Measurements from ENCODE around the gene ITPKC.

Gene ITPKC

DNA sequence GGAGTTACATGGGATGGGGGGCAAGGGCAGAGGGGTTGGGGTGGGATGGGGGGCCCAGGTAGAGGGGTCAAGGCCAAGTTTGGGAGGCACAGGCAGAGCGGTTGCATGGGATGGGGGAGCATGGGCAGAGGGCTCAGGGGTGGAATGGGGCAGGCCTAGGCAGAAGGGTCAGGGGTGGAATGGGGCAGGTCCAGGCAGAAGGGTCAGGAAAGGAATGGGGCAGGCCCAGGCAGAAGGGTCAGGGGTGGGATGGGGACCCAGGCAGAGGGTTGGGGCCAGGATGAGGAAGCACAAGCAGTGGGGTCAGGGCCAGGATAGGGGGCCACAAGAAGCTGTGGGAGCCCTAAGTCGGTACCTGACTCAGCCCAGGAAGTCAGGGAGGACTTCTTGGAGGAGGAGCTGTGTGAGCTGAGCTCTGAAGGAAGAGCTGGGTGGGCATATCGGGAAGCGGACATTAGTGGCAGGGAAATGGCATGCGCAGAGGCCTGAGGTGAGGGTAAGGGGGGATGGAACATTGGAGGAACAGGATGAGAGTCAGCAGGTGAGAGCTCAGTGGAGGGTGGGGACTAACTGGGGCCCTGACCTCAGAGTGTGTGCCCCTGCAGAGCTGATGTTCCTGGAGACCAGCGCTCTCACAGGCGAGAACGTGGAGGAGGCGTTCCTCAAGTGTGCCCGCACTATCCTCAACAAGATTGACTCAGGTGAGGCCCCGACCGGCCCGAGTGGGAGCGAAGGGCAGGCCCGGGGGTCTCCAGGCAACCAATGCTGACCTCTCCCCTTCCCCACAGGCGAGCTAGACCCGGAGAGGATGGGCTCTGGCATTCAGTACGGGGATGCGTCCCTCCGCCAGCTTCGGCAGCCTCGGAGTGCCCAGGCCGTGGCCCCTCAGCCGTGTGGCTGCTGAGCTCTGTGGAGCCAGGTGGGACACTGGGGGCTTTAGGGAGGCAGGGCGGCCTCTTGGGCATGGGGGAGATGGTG is 69.4 kb downstream of the ITPKC start:
- no peak for DNase-seq (ENCODE audit: low read depth in 3 of 3, low spot score in 1 of 3)
